HG02852 (cell line): Measurements from ENCODE around the gene DLG2.
"Not testable (repeated sequence)": the region's sequence is repeated elsewhere in the genome, so short reads cannot be mapped to it uniquely, and the experiment has no call there.

Experiments
- ATAC-seq: cut with Tn5 transposase; IDR thresholded peaks from one replicate; pipeline ENCODE4 v1.9.1; 2021; ENCODE audit warnings: mild to moderate bottlenecking, moderate library complexity; ENCODE audit not compliant: unreplicated experiment

Gene DLG2

DNA sequence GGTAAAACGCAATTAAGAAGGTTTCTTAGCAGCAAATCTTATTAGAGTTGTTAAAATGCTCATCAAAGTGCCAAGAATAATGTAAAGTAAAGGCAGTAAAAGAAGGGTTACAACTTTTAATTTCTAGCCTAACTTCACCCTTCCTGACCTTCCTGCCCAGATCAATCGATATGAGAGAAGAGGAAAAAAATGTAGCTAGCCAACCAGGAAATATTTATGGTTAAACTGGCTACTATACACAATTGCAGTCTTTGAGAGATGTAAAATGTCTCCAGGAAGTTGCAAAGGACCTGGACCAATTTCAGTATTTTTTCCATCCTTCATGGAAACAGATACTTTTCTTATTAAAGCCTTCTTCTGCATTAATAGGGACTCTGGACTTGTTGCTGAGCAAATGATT lies 2199.2 kb downstream of the DLG2 start:
- no peak for ATAC-seq

DNA sequence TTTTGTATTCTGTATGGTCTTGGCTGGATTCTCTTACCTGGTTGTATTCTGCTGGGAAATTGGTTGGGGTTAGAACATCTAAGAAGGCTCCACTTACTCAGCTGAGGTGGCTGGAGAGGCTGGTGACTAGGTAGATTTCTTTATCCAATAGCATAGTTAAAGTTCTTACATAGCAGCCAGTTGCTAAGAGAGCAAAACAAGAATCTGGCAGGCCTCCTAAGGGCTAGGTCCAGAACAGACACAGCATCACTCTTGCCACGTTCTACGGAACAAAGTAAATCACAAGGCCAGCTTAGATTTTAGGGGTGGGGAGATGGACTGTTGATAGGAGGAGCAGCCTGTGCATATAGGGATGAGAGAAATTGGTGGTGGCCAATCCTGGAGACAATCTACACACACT lies 2199.6 kb downstream of the DLG2 start:
- no peak for ATAC-seq

DNA sequence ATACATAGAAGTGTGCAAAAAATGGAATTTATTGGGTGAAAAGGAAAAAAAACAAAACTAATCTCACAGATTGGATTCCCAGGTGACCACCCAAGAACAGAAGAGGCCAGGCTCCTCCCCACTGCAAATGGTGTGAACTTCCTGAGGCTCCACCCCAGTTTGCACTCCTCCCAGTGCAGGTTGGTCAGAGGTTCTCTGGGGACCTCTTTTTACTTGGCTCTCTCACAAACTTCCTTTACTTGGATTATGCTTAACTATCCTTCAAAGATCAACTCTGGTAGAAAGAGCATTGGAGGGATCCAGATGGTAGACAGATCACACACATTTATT lies 2202.0 kb downstream of the DLG2 start:
- no peak for ATAC-seq

DNA sequence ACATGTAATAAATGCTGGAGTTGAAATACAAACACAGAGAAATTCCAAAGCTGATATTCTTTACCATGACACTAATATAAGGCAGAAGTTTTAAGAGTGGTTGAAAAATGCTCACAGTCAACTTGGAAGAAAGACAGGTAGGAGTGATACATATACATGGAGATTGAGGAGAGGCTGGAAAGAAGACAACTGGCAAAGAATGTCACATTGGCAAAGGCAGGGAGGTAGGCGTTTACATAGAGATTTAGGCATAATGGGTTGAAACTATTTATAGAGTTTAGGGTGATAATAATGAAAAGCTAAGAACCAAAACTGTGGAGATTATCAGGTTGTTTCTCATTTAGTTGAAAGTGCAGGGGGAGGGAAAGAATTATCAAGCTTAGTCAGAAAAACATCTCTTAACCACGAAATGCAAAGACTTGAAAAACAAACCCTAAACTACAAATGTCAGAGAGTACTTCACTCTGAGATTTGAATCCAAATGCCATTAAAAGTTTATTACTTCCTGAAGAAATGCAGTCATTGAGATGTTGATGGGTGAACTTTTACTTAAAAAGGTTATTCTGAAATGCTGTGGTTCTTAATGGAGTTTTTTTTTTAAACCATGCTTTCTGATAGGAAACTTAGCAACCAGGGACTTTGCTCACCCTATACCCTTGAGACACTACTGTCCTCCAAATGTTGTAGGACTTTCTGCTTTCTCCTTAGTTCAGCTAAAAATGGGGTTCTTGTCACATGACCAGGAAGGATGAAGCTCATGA lies 2202.6 kb downstream of the DLG2 start:
- no peak for ATAC-seq

DNA sequence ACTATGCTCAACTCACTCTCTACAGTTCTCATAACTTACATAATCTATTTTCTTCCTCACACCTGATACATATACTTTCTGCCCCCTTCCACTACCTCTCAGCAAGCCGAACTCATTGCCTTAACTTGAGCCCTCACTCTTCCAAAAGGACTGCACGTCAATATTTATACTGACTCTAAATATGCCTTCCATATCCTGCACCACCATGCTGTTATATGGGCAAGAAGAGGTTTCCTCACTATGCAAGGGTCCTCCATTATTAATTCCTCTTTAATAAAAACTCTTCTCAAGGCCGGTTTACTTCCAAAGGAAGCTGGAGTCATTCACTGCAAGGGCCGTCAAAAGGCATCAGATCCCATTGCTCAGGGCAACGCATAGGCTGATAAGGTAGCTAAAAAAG lies 2204.5 kb downstream of the DLG2 start:
- not testable (repeated sequence) for ATAC-seq

DNA sequence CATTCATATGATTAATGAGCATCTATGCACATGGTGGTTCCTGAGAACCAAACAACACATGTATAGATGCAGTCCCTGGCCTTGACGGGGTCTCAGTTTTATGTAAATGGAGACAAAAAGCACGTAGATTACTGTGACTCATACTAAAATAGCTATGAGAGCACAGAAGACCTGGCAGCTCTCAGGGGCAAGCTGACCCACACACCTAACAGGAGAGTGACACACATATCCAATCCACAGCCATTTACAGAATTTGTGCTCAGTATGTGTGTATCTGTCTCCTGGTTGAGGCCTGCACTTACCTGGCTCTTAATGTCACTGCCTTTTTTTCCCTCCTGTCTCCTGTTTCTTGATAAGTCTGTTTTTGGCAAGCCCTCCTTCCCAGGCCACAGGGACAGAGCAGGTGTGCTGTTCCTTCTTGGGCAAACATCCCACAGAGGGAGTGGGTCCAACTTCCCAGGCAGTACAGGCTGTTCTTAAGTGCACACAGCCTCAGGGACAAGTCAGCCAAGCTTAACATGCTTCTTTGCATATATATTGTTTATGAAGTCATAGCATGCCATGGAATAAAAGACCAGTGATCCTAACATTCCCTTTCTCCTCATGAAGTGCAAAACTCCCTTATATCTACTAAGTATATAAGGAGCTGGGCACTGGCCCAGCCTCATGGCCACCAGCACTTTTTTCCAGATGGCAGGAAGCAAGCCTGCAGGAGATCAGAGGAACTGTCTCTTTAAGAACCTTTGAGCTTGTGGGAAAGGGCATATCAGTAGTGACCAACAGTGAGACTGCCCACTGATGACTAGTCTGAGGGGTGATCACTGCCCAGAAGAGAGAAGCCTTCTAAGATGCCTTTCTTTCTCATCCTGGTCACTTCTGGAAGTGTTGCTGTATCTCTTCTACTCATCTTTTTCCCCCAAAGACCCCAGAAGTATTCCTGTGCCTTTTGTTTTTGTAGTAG lies 2216.3 kb downstream of the DLG2 start:
- no peak for ATAC-seq

DNA sequence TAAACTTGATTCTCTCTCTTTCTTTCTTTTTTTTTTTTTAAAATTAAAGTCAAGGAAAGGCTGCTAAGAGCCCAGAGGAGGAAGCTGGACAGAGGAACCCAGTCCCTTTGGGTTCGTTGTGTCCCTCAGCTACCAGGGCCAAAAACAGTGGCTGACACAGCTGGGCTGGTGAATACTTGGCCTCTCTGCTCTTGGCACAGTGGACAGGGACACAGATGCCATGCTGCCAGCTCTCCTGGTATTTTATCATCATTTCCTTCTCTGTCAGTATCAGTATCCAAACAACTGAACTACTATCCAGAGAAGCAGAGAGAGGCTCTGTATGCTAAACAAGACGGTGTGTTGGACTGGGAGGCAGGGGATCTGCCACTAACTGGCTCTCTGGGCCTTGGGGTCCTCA lies 2217.3 kb downstream of the DLG2 start:
- ATAC-seq, result no peak

DNA sequence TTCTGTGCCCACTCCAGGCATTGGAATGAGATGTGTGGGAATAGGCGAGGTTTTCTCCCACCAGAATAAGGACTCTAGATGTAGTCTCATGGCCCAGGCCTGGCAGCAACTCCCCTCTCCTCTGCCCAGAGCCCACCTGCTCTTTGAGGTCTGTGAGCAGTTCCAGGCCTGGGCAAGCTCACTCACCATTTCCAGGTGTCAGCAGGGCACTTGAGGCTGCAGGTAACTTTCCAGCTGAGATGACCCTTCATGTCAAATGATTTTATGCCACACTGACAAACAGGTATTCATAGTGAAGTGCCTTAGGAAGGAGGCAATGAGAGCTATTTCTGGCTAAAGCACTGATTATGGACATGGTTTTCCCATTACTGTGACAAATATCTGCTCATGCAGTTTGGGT lies 2217.7 kb downstream of the DLG2 start:
- ATAC-seq, result no peak

DNA sequence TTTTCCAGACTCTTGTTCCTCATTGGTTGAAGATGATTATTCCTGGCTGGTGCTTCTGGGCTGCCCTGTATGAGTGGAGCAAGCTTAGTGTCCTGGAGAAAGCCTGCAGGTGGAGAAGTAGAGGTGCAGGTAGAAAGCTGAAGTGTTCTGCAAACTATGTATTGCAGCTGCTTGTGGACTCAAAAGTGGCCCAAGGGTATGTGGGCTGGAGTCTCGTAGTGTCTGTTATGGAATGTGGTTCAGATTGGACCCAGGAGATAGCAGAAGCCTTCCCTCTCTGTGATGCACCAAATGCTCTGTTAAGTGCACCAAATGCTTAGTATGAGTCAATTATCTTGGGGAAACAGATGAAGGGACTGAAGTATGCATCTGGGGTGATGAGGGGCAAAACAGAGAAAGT lies 2218.2 kb downstream of the DLG2 start:
- no peak for ATAC-seq
